ENCODE results near the gene TNNT3.

DNA sequence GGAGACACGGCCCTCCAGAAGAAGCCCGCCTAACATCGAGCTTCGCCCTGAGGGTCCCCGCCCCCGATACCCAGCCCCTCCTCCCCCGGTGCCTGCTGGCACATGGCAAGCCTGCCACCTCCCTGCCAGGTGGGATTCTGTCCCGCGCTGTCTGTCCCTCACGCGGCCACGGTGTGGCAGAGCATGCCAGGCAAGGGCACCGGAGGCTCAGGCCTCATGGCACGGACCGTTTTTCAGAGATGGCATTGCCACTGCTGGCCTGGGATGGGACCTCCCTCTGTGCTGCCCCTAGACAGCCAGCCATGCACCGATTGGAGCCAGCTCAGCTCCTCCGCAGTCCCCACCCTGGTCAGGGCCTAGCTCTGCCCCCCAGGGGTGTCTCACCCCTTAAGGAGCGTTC is 47.0 kb downstream of the TNNT3 start:
- TF ChIP-seq, protein P1, sequence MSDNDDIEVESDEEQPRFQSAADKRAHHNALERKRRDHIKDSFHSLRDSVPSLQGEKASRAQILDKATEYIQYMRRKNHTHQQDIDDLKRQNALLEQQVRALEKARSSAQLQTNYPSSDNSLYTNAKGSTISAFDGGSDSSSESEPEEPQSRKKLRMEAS (IDR thresholded peaks at IDR 0.05), result no peak
- no peak for TF ChIP-seq CTCF (IDR thresholded peaks at IDR 0.05)
- TF ChIP-seq, protein P2, sequence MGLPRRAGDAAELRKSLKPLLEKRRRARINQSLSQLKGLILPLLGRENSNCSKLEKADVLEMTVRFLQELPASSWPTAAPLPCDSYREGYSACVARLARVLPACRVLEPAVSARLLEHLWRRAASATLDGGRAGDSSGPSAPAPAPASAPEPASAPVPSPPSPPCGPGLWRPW (IDR thresholded peaks at IDR 0.05), result no peak
- TF ChIP-seq EP300 (IDR thresholded peaks at IDR 0.05), result no peak
- TF ChIP-seq HMGXB4 (CRISPR knock-in tag; IDR thresholded peaks at IDR 0.05; ENCODE audit: borderline replicate concordance), result no peak
- no peak for TF ChIP-seq MYC (IDR thresholded peaks at IDR 0.05; ENCODE audit: borderline replicate concordance, low read length)
- TF ChIP-seq JUNB (IDR thresholded peaks at IDR 0.05), result no peak
- TF ChIP-seq REST (IDR thresholded peaks at IDR 0.05), result no peak
- TF ChIP-seq FOSL2 (IDR thresholded peaks at IDR 0.05), result no peak
- TF ChIP-seq FOSL2 (CRISPR knock-in tag; IDR thresholded peaks at IDR 0.05), result no peak
- TF ChIP-seq BCL3 (IDR thresholded peaks at IDR 0.05), result no peak
- TF ChIP-seq E2F6 (IDR thresholded peaks at IDR 0.05; ENCODE audit: borderline replicate concordance, low read depth), result no peak
- no peak for TF ChIP-seq POLR2A (IDR thresholded peaks at IDR 0.05; ENCODE audit: low read length)
